Adrenal gland (tissue), 5 donors: ENCODE data around the gene ERC2.

Source experiments
- POLR2A ChIP-seq, 2 donors: fragments of 450-650 bp; IDR thresholded peaks; one replicate each; pipeline ENCODE4 v1.6.1; 2017; ENCODE audit warnings: antibody characterized with exemption in 2 of 2, mild to moderate bottlenecking in 2 of 2, moderate library complexity in 1 of 2
- TF ChIP-seq, protein P1 (sequence below), 6 experiments: fragments of 450-650 bp in 4 of 6; fragments of 200-600 bp in 2 of 6; sonication (generic) in 1 of 6; IDR thresholded peaks; 1 replicate in 5 of 6; 2 replicates in 1 of 6; pipeline versions ENCODE4 v1.5.1 to v1.8.0; 2016 to 2021; ENCODE audit warnings: antibody characterized with exemption in 6 of 6, mild to moderate bottlenecking in 2 of 6, moderate library complexity in 1 of 6
- donor health status: DM: no; HTN: no; CAD: no.

DNA sequence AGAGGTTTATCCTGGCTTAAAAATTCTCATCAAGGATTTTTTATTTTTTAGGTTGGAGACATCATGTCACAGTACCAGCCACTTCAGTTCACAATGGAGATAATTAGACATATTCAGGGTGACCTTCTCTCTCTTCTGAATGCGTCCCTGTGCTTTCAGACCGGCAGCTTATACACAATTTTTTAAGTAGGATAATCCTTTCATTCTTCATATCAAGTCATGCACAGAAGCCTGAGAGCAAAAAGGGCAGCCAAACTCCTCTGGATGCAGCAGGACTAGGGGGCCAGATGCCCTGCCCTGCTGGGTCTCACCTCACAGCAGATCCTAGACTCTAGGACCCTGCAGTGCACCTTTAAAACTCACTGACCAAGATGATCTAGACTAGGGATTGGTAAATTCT, 210.4 kb downstream of the ERC2 start:
- TF ChIP-seq, protein P1, sequence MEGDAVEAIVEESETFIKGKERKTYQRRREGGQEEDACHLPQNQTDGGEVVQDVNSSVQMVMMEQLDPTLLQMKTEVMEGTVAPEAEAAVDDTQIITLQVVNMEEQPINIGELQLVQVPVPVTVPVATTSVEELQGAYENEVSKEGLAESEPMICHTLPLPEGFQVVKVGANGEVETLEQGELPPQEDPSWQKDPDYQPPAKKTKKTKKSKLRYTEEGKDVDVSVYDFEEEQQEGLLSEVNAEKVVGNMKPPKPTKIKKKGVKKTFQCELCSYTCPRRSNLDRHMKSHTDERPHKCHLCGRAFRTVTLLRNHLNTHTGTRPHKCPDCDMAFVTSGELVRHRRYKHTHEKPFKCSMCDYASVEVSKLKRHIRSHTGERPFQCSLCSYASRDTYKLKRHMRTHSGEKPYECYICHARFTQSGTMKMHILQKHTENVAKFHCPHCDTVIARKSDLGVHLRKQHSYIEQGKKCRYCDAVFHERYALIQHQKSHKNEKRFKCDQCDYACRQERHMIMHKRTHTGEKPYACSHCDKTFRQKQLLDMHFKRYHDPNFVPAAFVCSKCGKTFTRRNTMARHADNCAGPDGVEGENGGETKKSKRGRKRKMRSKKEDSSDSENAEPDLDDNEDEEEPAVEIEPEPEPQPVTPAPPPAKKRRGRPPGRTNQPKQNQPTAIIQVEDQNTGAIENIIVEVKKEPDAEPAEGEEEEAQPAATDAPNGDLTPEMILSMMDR (IDR thresholded peaks at IDR 0.05) = no peak
- no peak for TF ChIP-seq POLR2A (IDR thresholded peaks at IDR 0.05)
